ENCODE results near the gene PHOX2A.
"Not testable (repeated sequence)": the region's sequence is repeated elsewhere in the genome, so short reads cannot be mapped to it uniquely, and the experiment has no call there.

PHOX2A gene

DNA sequence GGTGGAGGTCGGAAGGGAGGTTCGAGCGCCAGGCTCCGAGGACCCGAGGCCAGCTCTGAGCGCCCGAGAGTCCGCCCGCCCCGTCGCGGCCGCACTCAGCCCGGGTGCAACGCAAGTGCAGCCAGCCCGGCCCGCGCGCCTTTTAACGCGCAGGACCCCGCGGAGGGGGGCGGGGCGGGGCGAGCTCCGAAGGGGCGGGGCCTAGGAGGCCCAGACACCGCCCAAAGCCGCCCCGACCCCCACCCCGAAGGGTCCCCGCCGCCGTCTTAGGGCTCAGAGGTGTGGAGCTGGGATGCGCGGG, at the start of gene PHOX2A:
PHOX2A (minus strand) TSS at position 117 of the 301 bp plus-strand sequence. CDS start 172 bp downstream, outside the sequence.
- TF ChIP-seq JUND (IDR thresholded peaks at IDR 0.05; ENCODE audit: low read depth) = no peak
- DNase-seq (ENCODE audit: low read depth in 1 of 2, low spot score in 1 of 2) = no peak
- in situ Hi-C loops (cut with HindIII; ENCODE audit: low pct_unique_long_range_greater_than_20kb, low sequenced_read_pairs) = no loop called here

DNA sequence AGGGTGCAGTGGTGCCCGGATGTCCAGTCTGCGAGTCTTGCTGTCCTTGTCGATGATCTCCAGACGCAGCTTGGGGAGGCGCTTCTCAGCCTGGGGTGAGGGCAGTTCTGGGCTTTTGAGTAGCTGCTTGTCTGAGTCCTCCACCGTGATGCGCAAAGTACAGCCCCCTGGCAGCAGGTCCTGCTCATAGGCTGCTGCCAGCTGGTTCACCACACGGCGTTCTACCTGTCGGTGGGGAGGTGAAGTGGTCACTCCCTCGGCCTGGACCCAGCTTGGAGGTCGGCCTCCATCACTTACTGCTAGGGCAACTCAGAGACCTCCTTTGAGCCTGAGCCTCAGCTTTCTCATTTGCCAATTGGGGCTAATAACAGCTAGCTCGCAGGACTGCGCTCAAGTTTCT, 49.4 kb upstream of the PHOX2A start:
- in situ Hi-C loops (cut with HindIII; ENCODE audit: low pct_unique_long_range_greater_than_20kb, low sequenced_read_pairs) = no loop called here
- TF ChIP-seq JUND (IDR thresholded peaks at IDR 0.05; ENCODE audit: low read depth) = no peak
- DNase-seq (ENCODE audit: low read depth in 1 of 2, low spot score in 1 of 2) = no peak

DNA sequence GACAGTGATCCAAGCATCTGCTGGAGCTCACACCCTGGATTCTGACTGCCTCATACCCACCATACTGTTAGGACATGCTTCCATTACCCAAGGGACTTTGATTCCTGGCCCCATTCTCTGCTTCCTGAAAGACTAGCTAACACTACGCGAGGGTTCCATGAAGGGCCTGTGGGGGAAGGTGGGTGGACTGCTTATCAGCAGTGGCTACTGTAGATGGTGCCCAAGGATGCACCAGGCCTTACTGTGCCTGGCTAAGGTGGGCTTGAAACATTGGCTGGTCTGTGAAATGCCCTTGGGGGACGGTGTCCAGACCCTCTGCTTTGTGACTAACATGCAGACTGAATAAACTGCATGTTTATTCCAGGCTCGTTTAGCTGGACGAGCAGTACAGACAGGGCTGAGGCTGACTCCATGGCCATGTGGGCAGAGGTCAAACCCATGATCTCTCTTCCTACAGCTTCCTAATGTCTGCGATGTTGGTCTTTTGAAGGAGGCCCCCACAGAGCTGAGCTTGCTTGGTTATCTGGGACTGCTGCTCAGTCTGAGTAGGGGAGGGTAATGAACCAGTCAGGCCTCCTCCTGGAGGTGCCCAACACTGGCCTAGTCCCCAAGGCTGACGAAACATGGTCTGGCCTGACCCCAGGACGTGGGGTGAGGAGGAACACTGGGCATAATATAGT, 48.3 kb upstream of the PHOX2A start:
- no peak for DNase-seq (ENCODE audit: low read depth in 1 of 2, low spot score in 1 of 2)
- no peak for TF ChIP-seq JUND (IDR thresholded peaks at IDR 0.05; ENCODE audit: low read depth)
- in situ Hi-C loops (cut with HindIII; ENCODE audit: low pct_unique_long_range_greater_than_20kb, low sequenced_read_pairs) = no loop called here

DNA sequence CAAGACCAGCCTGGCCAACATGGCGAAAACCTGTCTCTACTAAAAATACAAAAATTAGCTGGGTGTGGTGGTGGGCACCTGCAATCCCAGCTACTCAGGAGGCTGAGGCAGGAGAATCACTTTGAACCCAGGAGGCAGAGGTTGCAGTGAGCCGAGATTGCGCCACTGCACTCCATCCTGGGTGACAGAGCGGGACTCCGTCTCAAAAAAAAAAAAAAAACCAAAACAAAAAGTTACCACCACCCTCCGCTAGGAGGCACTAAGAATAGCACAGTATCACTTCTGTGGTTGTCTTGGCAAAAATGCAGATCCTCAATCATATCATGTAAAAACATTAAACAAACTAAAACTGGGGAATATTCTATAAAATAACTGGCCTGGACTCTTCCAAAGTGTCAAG, 46.8 kb upstream of the PHOX2A start:
- not testable (repeated sequence) for DNase-seq (ENCODE audit: low read depth in 1 of 2, low spot score in 1 of 2)

DNA sequence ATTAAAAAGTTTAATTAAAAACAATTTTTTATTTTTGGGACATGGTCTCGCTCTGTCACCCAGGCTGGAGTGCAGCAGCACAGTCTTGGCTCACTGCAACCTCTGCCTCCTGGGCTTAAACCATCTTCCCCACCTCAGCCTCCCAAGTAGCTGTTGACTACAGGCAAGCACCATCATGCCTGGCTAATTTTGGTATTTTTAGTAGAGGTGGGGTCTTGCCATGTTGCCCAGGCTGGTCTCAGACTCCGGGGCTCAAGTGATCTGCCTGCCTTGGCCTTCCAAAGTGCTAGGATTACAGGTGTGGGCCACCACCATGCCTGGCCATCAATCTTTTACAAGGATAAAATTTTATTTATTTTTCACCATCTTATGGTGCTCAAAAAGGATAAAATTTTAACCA, 43.3 kb upstream of the PHOX2A start:
- no peak for TF ChIP-seq JUND (IDR thresholded peaks at IDR 0.05; ENCODE audit: low read depth)
- in situ Hi-C loops (cut with HindIII; ENCODE audit: low pct_unique_long_range_greater_than_20kb, low sequenced_read_pairs) = no loop called here
- no peak for DNase-seq (ENCODE audit: low read depth in 1 of 2, low spot score in 1 of 2)

More for the DNA sequence above, 46.8 kb upstream of the PHOX2A start:
- in situ Hi-C loops (cut with HindIII; ENCODE audit: low pct_unique_long_range_greater_than_20kb, low sequenced_read_pairs) = not testable (repeated sequence)

DNA sequence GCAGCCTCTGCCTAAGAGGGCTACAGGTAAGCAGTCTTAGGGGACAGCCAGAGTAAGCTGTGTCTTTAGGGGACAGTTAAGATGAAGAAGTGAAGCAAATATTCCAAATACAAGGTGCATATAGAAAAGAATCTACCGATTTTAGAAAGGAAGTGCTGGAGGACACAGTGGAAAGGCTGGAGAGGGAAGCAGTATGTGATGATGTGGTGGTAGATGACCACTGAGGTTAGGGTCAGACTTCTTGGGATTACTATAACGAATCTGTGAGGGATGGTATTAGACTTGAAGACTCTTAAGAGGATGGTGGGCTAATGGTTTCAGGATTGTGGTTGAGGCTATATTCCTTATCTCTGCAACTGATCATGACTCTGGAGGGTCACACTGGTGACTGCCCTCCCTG, 40.0 kb upstream of the PHOX2A start:
- in situ Hi-C loops (cut with HindIII; ENCODE audit: low pct_unique_long_range_greater_than_20kb, low sequenced_read_pairs) = no loop called here
- no peak for TF ChIP-seq JUND (IDR thresholded peaks at IDR 0.05; ENCODE audit: low read depth)
- no peak for DNase-seq (ENCODE audit: low read depth in 1 of 2, low spot score in 1 of 2)

DNA sequence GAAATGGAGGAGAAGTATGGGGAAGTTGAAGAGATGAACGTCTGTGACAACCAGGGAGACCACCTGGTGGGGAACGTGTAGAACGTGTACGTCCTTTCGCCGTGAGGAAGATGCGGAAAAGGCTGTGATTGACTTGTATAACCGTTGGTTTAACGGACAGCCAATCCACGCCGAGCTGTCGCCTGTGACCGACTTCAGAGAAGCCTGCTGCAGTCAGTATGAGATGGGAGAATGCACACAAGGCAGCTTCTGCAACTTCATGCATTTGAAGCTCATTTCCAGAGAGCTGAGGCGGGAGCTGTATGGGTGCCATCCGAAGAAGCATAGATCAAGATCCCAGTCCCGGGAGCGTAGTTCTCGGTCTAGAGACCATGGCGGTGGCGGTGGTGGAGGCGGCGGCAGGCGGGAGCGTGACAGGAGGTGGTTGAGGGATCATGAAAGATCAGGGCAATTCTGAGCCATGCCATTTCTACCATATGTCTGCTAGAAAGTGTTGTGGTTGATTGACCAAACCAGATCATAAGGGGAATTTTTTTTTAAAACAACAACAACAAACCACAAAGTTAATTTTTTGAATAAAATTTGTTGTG, 36.8 kb upstream of the PHOX2A start:
- no peak for TF ChIP-seq JUND (IDR thresholded peaks at IDR 0.05; ENCODE audit: low read depth)
- in situ Hi-C loops (cut with HindIII; ENCODE audit: low pct_unique_long_range_greater_than_20kb, low sequenced_read_pairs) = no loop called here
- no peak for DNase-seq (ENCODE audit: low read depth in 1 of 2, low spot score in 1 of 2)

DNA sequence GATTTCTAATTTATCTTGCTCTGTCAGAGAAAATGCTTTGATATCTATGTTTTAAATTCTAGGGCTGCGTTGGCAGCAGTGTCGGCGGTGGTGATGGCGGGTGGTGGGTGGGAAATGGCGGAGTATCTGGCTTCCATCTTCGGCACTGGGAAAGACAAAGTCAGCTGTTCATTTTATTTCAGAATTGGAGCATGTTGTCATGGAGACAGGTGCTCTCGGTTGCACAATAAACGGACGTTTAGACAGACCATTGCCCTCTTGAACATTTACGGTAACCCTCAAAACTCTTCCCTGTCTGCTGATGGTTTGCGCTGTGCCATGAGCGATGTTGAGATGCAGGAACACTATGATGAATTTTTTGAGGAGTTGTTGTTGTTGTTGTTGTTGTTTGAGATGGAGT, 36.1 kb upstream of the PHOX2A start:
- no peak for DNase-seq (ENCODE audit: low read depth in 1 of 2, low spot score in 1 of 2)
- in situ Hi-C loops (cut with HindIII; ENCODE audit: low pct_unique_long_range_greater_than_20kb, low sequenced_read_pairs) = no loop called here
- no peak for TF ChIP-seq JUND (IDR thresholded peaks at IDR 0.05; ENCODE audit: low read depth)

DNA sequence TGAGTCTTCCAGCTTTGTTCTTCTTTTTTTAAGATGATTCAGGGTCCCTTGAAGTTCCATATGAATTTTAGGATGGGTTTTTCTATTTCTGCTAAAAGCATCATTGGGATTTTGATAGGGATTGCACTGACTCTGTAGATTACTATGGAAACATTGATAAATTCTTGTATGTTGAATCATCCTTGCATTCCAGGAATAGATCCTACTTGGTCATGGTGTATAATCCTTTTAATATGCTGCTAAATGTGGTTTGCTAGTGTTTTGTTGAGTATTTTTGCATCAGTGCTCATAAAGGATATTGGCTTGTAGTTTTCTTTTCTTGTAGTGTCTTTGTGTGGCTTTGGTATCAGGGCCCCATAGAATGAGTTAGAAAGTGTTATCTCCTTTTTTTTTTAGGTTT, 34.9 kb upstream of the PHOX2A start:
- no peak for TF ChIP-seq JUND (IDR thresholded peaks at IDR 0.05; ENCODE audit: low read depth)
- in situ Hi-C loops (cut with HindIII; ENCODE audit: low pct_unique_long_range_greater_than_20kb, low sequenced_read_pairs) = no loop called here
- DNase-seq (ENCODE audit: low read depth in 1 of 2, low spot score in 1 of 2) = no peak

DNA sequence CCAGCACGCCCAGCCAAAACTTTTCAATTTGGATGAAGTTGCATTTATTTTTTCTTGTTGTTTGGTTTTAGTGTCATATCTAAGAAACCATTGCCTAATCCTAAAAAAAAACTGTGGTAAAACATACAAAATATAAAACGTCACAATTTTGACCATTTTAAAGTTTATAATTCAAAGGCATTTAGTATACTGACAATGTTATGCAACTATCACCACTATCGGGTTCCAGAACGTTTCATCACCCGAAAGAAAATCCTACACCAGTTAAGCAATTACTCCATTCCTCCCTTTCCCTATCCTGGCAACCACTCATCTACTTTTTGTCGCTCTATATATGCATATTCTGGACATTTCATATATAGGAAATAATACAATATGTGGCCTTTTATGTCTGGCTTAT, 30.5 kb upstream of the PHOX2A start:
- DNase-seq (ENCODE audit: low read depth in 1 of 2, low spot score in 1 of 2) = no peak
- no peak for TF ChIP-seq JUND (IDR thresholded peaks at IDR 0.05; ENCODE audit: low read depth)
- in situ Hi-C loops (cut with HindIII; ENCODE audit: low pct_unique_long_range_greater_than_20kb, low sequenced_read_pairs) = no loop called here

DNA sequence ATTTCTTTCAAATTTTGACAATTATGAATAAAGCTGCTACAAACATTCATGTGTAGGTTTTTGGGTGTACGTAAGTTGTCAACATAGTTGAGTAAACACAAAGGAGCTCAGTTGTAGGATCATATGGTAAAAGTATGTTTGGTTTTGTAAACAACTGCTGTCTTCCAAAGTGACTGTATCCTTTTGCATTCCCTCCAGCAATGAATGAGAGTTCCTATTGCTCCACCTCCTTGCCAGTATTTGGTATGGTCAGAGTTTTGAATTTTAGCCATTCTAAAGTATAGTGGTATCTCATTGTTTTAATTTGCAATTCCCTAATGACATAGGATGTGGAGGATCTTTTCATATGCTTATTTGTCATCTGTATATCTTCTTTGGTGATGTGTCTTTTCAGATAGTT, 28.0 kb upstream of the PHOX2A start:
- no peak for TF ChIP-seq JUND (IDR thresholded peaks at IDR 0.05; ENCODE audit: low read depth)
- in situ Hi-C loops (cut with HindIII; ENCODE audit: low pct_unique_long_range_greater_than_20kb, low sequenced_read_pairs) = no loop called here
- peak in 1 of 2 experiments; percentile 47 for DNase-seq (ENCODE audit: low read depth in 1 of 2, low spot score in 1 of 2)

DNA sequence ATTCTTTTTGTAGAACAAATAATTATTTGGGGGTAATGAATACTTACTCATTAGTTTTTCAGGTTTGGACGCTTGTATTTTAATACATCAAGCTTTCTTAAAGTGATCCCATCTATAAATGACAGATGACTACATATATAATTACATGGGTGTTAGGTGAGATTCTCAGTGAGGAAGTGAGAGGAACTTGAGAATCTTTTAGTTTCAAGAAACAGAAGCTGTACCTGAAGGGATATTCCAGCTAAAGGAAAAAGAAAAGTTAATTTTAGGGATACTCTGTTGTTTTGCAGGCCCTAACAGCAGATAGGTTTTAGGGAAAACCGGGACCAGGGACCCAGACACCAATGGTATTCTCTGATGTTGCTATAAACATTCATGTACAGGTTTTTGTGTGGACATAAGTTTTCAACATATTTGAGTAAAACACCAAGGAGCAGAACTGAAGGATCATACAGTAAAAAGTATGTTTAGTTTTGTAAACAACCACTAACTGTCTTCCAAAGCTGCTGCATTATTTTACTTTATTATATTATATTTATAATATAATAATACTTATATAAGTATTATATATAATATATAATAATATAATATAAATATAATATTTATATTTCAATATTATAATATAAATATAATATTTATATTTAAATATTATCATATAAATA, 24.1 kb upstream of the PHOX2A start:
- no peak for DNase-seq (ENCODE audit: low read depth in 1 of 2, low spot score in 1 of 2)
- no peak for TF ChIP-seq JUND (IDR thresholded peaks at IDR 0.05; ENCODE audit: low read depth)
- in situ Hi-C loops (cut with HindIII; ENCODE audit: low pct_unique_long_range_greater_than_20kb, low sequenced_read_pairs) = no loop called here

DNA sequence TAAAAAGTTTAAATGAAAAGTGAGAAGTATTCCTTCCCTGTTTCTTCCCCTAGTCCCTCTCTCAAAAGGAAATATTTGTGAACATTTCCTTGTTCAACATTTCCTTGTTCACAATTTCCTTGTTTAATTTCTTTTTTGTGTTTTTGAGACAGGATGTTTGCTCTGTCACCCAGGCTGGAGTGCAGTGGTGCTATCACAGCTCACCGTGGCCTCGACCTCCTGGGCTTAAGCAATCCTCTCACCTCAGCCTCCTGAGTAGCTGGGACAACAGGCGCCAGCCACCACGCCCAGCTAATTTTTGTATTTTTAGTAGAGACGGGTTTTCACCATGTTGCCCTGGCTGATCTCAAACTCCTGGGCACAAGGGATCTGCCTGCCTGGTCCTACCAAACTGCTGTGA, 23.0 kb upstream of the PHOX2A start:
- DNase-seq (ENCODE audit: low read depth in 1 of 2, low spot score in 1 of 2); in situ Hi-C loops (cut with HindIII; ENCODE audit: low pct_unique_long_range_greater_than_20kb, low sequenced_read_pairs): not testable (repeated sequence)

All from T47D (cell line).